AG04449 (cell line): ENCODE measurements around the gene JAKMIP1.

ENCODE experiments used
- CTCF ChIA-PET: fragments of 350-600 bp; formaldehyde crosslinking; extraction: SDS; loops from one replicate; lab custom pipeline; 2021; ENCODE audit warnings: antibody characterized with exemption; lab: Yijun Ruan, JAX
- POLR2A ChIA-PET: fragments of 400-600, 350-600 bp; formaldehyde crosslinking; extraction: SDS; loops from one replicate; lab custom pipeline; 2020; ENCODE audit warnings: antibody characterized with exemption, inconsistent platforms; lab: Yijun Ruan, JAX
- DNase-seq: peaks from one replicate; pipeline ENCODE4 v3.0.0-alpha.2; 2010; ENCODE audit warnings: low read depth, low spot score
- H3K4me3 ChIP-seq: 2 replicates; pipeline ENCODE4 v1.5.1; 2011; ENCODE audit warnings: low read depth, mild to moderate bottlenecking, control low read depth, low read length
- TF ChIP-seq, protein P1 (sequence below): IDR thresholded peaks from one replicate; pipeline ENCODE4 v1.5.1; 2011; ENCODE audit warnings: mild to moderate bottlenecking, moderate library complexity, low read length, control low read depth, inconsistent platforms; ENCODE audit not compliant: insufficient read depth; ENCODE audit errors: missing control alignments

JAKMIP1 gene

DNA sequence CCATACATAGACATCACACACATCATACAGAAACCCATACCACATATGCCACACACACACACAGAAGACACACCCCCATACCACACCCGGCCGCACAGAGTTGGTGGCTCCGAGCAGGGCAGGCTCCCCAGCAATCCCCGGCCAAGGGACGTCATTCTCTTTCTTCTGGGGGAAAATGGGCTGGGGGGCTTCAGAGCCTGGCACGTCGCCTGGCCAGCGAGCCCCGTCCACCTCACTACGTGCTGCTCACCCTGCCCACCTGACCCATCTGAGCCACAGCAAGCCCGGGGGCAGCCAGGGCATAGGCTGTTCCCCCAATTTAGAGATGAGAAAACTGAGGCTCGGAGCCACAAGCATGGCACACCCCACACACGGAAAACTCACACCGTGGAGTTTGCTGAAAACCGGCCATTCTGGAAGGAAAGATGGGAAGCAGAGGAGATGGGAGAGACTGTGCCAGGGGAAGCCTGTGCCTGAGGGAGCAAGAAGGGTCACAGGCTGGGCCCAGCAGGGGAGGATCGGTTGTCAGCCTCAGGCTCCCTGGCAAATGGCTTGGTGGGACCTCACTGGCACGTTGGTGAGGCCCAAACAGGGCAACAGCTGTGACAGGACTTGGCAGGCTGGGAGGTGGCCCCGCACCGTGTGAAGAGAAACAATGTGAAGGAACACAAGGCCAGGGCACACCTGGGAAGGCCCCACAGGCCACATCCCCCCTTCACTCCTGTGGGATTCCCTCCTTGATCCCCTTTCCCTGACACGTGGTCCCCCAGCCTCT, 73.2 kb downstream of the JAKMIP1 start:
- no peak overlapping the region for H3K4me3 ChIP-seq
- CTCF ChIA-PET, result no interaction called here
- no peak for DNase-seq
- POLR2A ChIA-PET, result no interaction called here
- TF ChIP-seq, protein P1, sequence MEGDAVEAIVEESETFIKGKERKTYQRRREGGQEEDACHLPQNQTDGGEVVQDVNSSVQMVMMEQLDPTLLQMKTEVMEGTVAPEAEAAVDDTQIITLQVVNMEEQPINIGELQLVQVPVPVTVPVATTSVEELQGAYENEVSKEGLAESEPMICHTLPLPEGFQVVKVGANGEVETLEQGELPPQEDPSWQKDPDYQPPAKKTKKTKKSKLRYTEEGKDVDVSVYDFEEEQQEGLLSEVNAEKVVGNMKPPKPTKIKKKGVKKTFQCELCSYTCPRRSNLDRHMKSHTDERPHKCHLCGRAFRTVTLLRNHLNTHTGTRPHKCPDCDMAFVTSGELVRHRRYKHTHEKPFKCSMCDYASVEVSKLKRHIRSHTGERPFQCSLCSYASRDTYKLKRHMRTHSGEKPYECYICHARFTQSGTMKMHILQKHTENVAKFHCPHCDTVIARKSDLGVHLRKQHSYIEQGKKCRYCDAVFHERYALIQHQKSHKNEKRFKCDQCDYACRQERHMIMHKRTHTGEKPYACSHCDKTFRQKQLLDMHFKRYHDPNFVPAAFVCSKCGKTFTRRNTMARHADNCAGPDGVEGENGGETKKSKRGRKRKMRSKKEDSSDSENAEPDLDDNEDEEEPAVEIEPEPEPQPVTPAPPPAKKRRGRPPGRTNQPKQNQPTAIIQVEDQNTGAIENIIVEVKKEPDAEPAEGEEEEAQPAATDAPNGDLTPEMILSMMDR, result no peak

- POLR2A ChIA-PET, result no interaction called here
Measured at GRCh38 chr4:6125103-6125651, 75.2 kb downstream of the JAKMIP1 start.

GRCh38 chr4:6124386-6125102, 75.8 kb downstream of the JAKMIP1 start:
- CTCF ChIA-PET, result no interaction called here

More at GRCh38 chr4:6125103-6125651, 75.2 kb downstream of the JAKMIP1 start:
- CTCF ChIA-PET, result no interaction called here
- H3K4me3 ChIP-seq, result no peak overlapping the region
- TF ChIP-seq, protein P1, result no peak
- no peak for DNase-seq

GRCh38 chr4:6123976-6124375, 76.4 kb downstream of the JAKMIP1 start:
- TF ChIP-seq, protein P1, result no peak
- POLR2A ChIA-PET, result no interaction called here
- DNase-seq, result no peak
- H3K4me3 ChIP-seq, result no peak overlapping the region
- CTCF ChIA-PET, result no interaction called here

More at GRCh38 chr4:6124386-6125102, 75.8 kb downstream of the JAKMIP1 start:
- TF ChIP-seq, protein P1, result no peak
- DNase-seq, result no peak
- H3K4me3 ChIP-seq, result no peak overlapping the region
- POLR2A ChIA-PET, result no interaction called here

- TF ChIP-seq, protein P1, result no peak
- ChIA-PET POLR2A (no interaction called here), CTCF (no interaction called here)
- no peak overlapping the region for H3K4me3 ChIP-seq
- DNase-seq, result no peak
Measured at GRCh38 chr4:6123541-6123940, 76.8 kb downstream of the JAKMIP1 start.

GRCh38 chr4:6123116-6123515, 77.2 kb downstream of the JAKMIP1 start:
- CTCF ChIA-PET, result interaction anchor here (0.6 kb wide), 1 partner anchor 43 kb away, joined by 3 read pairs; no protein-coding TSS in a partner anchor
- DNase-seq, result no peak
- no peak overlapping the region for H3K4me3 ChIP-seq
- POLR2A ChIA-PET, result no interaction called here
- TF ChIP-seq, protein P1, result no peak
